Heart right ventricle (tissue), 16 donors: ENCODE data around the gene WWTR1. TPM values are rescaled to one million over a fixed set of nuclear protein-coding genes. Genes with fewer than 3 reads are reported as not detected.
A peak's percentile ranks its signal among the peaks of the same experiment; 100 is the strongest.

Source experiments
- ATAC-seq, 8 donors: fragments of 200-7000 bp; cut with Tn5 transposase; one replicate each; pipeline ENCODE4 v1.9.1; 2020; ENCODE audit warnings: mild to moderate bottlenecking in 8 of 8, moderate library complexity in 8 of 8, moderate number of reproducible peaks in 1 of 8
- DNase-seq, 2 donors: peaks; one replicate each; pipeline ENCODE4 v3.0.0-alpha.2; 2020
- H3K27ac ChIP-seq, 10 donors: fragments of 200-600 bp; sonication (generic) in 2 of 10; one replicate each; pipeline versions ENCODE4 v1.5.0 to v1.8.0; 2020 to 2022; ENCODE audit warnings: mild to moderate bottlenecking in 3 of 10
- H3K27me3 ChIP-seq, 7 donors: fragments of 200-600 bp; one replicate each; pipeline ENCODE4 v1.8.0; 2021 to 2022; ENCODE audit warnings: mild to moderate bottlenecking in 2 of 7
- H3K36me3 ChIP-seq, 9 donors: fragments of 200-600 bp; sonication (generic) in 1 of 9; one replicate each; pipeline versions ENCODE4 v1.5.0 to v1.8.0; 2020 to 2022; ENCODE audit warnings: mild to moderate bottlenecking in 2 of 9
- H3K4me1 ChIP-seq, 9 donors: fragments of 200-600 bp; sonication (generic) in 1 of 9; one replicate each; pipeline versions ENCODE4 v1.5.0 to v1.8.0; 2020 to 2022; ENCODE audit warnings: mild to moderate bottlenecking in 4 of 9
- H3K4me3 ChIP-seq, 10 donors: fragments of 200-600 bp; sonication (generic) in 2 of 10; one replicate each; pipeline versions ENCODE4 v1.5.0 to v1.8.0; 2020 to 2022; ENCODE audit warnings: mild to moderate bottlenecking in 7 of 10, moderate library complexity in 2 of 10
- H3K9me3 ChIP-seq, 11 donors: fragments of 200-600 bp in 10 of 11; sonication (generic) in 2 of 11; one replicate each; pipeline versions ENCODE4 v1.5.0 to v1.8.0; 2013 to 2022; ENCODE audit warnings: mild to moderate bottlenecking in 2 of 11, control low read depth in 1 of 11, moderate library complexity in 1 of 11
- WGBS, 2 donors: extraction: QIAGEN DNeasy Blood & Tissue Kit; methylation state at CpG; one replicate each; pipeline ENCODE4 v1.1.7; 2013; ENCODE audit warnings: inconsistent platforms in 1 of 2; 5-methylcytosine and 5-hydroxymethylcytosine counted together
- intact Hi-C, 10 donors: fragments of 100-400 bp; cut with DNase I; formaldehyde crosslinking; loops; one replicate each; pipeline versions ENCODE4 v1.11.1 to v1.14.2; 2022
- polyA plus RNA-seq, 2 donors: library from polyadenylated mRNA; stranded (reverse); fragments of 200-250 nt; gene quantifications; one replicate each; pipeline ENCODE4 v1.2.3, GENCODE V29; 2013
- total RNA-seq, 10 donors: library from RNA; stranded (reverse); fragmentation: NEBNext Ultra II Directional in 3 of 10; extraction: Animal tissue kit (Norgen Biotek cat#: 25700) in 3 of 10; gene quantifications; one replicate each; pipeline versions ENCODE4 v1.2.1 to v1.2.4, GENCODE V29; 2021 to 2023
- TF ChIP-seq, protein P1 (sequence below), 9 donors: fragments of 200-600 bp; sonication (generic) in 2 of 9; IDR thresholded peaks; one replicate each; pipeline versions ENCODE4 v1.5.0 to v1.8.0; 2021 to 2022; ENCODE audit warnings: antibody characterized with exemption in 9 of 9, mild to moderate bottlenecking in 5 of 9, moderate library complexity in 1 of 9
- donor health status: Arrhythmogenic right ventricular cardiomyopathy.
- donor health status: ischemic (EF 13 %, LVEDD 7.1; RV severe dilation, severe dysfunction).
- donor health status: healthy with polysubstance abuse.
- donor health status: DM: no; HTN: yes; CAD: no.
- donor health status: DM: no; HTN: no; CAD: no.
- donor health status: ischemic (EF 25% LVEDD 6.9; RV normal size, moderate dysfunction).
- donor health status: ischemic (EF 25% LVEDD 5.7; RV mildly dilated, moderate dysfunction).
- donor health status: healthy.
- donor health status: DM: yes; HTN: yes; CAD: no.
- donor health status: Ischemic cardiomyopathy.
- donor health status: ischemic (EF 35%, LVEDD 5.7; RV mildly dilated, moderate dysfunction).
- donor health status: nonischemic (EF 11% LVEDD 7.7; RV severe dilation, severe dysfunction).
- donor health status: DM: yes; HTN: yes; CAD: no.
- donor health status: PGD.
- donor health status: ischemic (EF 29% LVEDD 5.4; RV normal size, mild dysfunction).
- donor health status: nonischemic (EF 23%, LVEDD 6.1; RV moderate dilation, normal function).

WWTR1 gene
- total and polyA plus RNA-seq, 12 donors, result 19.5 to 78.6 (median 40.3) TPM

DNA sequence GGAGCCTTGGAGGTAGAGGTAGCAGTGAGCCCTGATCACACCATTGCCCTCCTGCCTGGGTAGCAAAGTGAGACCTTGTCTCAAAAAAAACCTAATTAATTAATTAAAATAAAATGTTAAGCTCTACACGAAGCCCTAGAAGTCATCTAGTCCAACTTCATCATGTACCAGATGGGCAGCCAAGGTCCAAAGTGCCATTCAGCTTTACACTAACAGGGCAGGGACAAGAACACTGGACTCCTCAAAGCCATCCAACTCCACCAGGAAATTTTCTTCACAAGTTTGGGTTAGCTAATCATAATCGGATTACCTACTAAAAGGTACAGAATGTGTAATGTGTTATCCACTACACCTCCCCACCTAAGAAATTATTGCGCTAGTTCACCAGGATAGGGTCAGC is 48.8 kb downstream of the WWTR1 start:
- WGBS, 2 donors, result 91 to 93% methylated on average over 3 of the region's 3 CpGs

DNA sequence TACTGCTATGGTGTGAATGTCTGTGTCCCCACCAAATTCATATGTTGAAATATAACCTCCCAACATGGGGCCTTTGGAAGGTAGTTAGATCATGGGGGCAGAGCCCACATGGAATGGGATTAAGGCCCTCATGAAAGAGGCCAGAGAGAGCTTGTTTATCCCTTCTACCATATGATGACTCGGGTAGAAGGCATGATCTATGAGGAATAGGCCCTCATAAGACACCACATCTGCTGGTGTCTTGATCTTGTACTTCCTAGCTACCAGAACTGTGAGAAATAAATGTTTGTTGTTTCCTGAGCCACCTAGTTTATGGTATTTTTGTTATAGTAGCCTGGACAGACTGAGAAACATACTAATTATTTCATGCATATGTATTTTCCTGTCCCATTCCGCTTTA is 51.9 kb downstream of the WWTR1 start:
- TF ChIP-seq, protein P1, sequence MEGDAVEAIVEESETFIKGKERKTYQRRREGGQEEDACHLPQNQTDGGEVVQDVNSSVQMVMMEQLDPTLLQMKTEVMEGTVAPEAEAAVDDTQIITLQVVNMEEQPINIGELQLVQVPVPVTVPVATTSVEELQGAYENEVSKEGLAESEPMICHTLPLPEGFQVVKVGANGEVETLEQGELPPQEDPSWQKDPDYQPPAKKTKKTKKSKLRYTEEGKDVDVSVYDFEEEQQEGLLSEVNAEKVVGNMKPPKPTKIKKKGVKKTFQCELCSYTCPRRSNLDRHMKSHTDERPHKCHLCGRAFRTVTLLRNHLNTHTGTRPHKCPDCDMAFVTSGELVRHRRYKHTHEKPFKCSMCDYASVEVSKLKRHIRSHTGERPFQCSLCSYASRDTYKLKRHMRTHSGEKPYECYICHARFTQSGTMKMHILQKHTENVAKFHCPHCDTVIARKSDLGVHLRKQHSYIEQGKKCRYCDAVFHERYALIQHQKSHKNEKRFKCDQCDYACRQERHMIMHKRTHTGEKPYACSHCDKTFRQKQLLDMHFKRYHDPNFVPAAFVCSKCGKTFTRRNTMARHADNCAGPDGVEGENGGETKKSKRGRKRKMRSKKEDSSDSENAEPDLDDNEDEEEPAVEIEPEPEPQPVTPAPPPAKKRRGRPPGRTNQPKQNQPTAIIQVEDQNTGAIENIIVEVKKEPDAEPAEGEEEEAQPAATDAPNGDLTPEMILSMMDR (IDR thresholded peaks at IDR 0.05), result no peak
- H3K4me3 ChIP-seq, result no peak overlapping the region
- H3K4me1 ChIP-seq, result peaks cover 15 to 95% (median 62%) of the 10 kb centered on the region in 9 donors
- no peaks in the 10 kb centered on the region for H3K36me3 ChIP-seq
- ATAC-seq, result no peak
- WGBS, 2 donors, result 92 to 95% methylated on average over 2 of the region's 2 CpGs
- H3K9me3 ChIP-seq, result no peaks in the 10 kb centered on the region
- intact Hi-C loops, result no loop called here
- no peak overlapping the region for H3K27ac ChIP-seq
- H3K27me3 ChIP-seq, result peaks cover 0 to 49% (median 0%) of the 10 kb centered on the region in 7 donors
- DNase-seq, result no peak

More for the DNA sequence above, 48.8 kb downstream of the WWTR1 start:
- Histone ChIP-seq H3K4me1 (peaks cover 10 to 94% (median 66%) of the 10 kb centered on the region in 9 donors), H3K27me3 (peaks cover 0 to 58% (median 0%) of the 10 kb centered on the region in 7 donors), H3K36me3 (no peaks in the 10 kb centered on the region), H3K27ac (peak overlapping the region in 7 of 10 donors; percentile 2 to 57 (median 37)), H3K9me3 (no peaks in the 10 kb centered on the region), H3K4me3 (no peak overlapping the region)
- intact Hi-C loops, result no loop called here
- DNase-seq, result no peak
- TF ChIP-seq, protein P1 (IDR thresholded peaks at IDR 0.05), result no peak
- no peak for ATAC-seq

DNA sequence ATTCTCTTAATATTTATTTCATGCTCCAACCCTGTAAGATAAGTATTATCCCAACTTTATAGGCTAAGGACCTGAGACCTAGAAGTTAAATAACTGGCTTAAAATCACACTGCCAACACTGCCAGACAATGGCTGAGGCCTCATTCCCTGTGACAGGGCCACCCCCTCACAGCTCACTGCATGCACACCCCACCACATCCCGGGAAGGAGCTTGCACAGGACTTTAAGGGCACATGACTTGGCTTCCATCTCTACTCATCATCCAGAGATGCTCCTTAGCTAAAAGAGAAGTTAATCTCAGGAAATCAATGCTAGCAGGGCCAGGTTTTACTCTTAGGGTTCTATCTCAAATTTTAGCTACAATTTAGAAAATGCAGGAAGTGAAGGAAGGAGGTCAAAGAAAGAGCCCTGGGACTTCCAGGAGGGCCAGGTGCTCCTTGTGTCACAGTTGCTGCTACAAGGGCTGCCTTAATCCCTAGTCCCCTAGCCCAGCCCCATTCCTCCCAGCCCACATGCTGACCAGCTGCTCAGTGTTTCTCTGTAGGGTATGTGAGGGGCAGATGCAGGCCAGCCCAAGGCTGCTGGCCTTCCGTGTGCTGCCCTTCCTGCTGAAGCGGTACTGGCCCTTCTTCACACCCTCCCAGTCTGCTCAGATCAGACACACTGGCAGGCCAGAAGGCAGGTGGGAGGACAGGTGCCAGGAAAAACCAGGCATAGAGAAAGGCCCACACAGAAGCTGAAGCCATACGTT is 53.5 kb downstream of the WWTR1 start:
- 66 to 71% methylated on average over 4 of the region's 4 CpGs for whole genome bisulfite sequencing, 2 donors
- DNase-seq, result no peak
- H3K36me3 ChIP-seq, result no peaks in the 10 kb centered on the region
- ATAC-seq, result peak in 5 of 8 donors; percentile 27 to 54 (median 48)
- H3K27me3 ChIP-seq, result peaks cover 0 to 45% (median 0%) of the 10 kb centered on the region in 7 donors
- TF ChIP-seq, protein P1 (IDR thresholded peaks at IDR 0.05), result no peak
- H3K4me1 ChIP-seq, result peaks cover 13 to 95% (median 49%) of the 10 kb centered on the region in 9 donors
- H3K27ac ChIP-seq, result peak overlapping the region in 2 of 10 donors; percentile 27 to 37
- no peak overlapping the region for H3K4me3 ChIP-seq
- intact Hi-C loops, result no loop called here
- H3K9me3 ChIP-seq, result no peaks in the 10 kb centered on the region

DNA sequence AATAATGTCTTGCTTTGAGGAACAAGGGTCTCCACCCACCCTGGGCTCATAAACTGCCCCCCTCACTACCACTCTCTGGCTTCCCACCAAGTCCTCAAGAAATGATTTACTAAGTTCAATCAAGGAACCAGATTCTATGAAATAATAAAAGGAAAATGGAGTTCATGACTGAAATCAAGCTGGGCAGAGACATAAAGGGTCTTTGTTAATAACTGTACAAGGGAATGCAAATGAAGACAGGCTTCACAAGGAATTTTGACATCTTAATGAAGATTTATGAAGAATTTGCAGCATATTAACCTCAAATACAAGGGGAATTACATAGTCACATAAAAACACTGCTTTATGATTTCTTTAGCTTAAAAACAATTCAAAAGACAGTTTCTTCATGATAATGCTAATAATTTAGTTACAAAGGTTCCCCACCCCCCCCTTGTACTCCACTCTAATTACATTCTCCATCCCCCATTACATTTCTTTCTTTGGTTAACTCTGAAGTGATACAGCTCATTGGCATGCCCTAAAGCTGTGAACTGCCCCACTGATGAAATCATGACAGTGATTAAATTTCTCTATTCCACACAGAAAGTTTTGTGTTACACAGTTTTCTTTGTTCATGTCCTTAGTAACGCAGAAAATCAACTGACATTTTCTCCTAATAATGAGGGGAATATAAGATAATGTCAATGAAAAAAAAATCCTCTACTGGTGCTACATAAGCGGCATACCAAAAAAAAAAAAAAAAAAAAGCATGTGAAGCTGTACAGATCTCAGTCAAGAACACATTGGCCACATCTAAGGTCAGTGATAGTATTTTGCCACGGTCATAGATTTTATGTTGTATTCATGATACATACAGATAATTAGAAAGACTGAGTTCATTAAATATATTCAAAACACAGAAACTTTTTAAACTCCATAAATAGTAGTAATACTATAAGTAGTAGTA is 54.4 kb downstream of the WWTR1 start:
- Histone ChIP-seq H3K27me3 (peaks cover 0 to 40% (median 0%) of the 10 kb centered on the region in 7 donors), H3K36me3 (no peaks in the 10 kb centered on the region), H3K4me3 (no peak overlapping the region), H3K27ac (peak overlapping the region in 2 of 10 donors; percentile 8 to 27), H3K4me1 (peaks cover 13 to 93% (median 51%) of the 10 kb centered on the region in 9 donors), H3K9me3 (no peaks in the 10 kb centered on the region)
- DNase-seq (no peak), ATAC-seq (no peak)
- WGBS, 2 donors, result 44 to 66% methylated on average over 3 of the region's 3 CpGs
- intact Hi-C loops, result no loop called here
- TF ChIP-seq, protein P1 (IDR thresholded peaks at IDR 0.05), result no peak
